Stimulated activated CD4-positive, alpha-beta T cell treated with anti-CD3 and anti-CD28 coated beads, TNF-alpha, amount 100 ng/mL, for 1 hour (primary cell): ENCODE data around the gene KRTAP20-3.

Experiments
- DNase-seq, 3 donors: peaks; one replicate each; pipeline ENCODE4 v3.0.0-alpha.2; 2020; ENCODE audit warnings: low read depth in 3 of 3, low spot score in 1 of 3

The KRTAP20-3 gene

DNA sequence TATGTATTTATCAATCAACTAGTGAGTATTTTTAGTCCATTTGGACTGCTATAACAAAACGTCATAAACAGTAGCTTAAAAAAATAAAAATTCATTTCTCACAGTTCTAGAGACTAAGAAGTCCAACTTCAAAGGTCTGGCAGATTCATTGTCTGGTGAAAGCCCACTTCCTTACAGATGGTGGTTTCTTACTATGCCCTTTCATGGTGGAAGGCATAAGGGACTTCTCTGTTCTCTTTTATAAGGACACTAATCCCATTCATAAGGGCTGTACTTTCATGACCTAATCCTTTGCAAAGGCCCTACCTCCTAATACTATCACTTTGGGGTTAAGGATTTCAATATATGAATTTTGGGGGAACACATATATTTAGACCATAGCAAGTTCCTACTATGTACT is 37.9 kb downstream of the KRTAP20-3 start:
- no peak for DNase-seq

DNA sequence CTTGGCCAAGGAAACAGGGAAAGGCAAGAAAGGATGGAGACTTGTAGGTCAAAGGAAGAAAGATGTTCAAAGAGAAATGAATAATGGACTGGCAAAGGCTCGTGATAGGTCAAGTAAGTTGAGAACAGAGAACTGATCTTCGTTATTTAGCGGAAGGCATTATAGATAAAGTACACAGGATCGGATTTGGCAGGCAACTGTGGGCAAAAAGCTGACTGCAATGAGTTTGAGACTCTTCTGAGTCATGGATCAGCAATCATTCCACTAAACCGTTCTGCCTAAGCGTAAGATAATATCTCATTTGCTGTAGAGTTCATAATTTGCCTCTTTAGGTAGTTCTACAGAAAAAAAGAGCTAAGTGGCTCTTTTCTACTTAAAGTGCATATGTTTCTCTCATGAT is 41.8 kb downstream of the KRTAP20-3 start:
- no peak for DNase-seq

DNA sequence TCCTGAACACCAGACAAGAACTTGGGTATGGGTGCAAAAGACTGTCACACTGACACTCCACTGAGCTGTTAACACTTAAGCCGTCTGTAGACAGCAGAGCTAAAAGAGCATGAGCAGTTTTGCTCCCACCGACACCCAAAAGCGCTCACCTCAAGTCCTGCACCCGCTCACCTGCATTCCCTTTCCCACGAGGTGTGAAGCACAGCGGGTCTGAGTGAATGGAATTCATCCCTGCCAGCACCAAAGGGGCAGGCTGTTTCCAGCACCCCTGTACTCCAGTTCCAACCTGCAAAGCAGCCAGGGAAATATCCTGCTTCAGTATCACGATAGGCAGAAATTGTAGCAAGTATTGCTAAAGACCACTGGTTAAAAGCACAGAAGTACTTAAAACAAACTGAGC is 47.2 kb downstream of the KRTAP20-3 start:
- DNase-seq: no peak
